ENCODE results near the gene RAD51AP2. TPM values are rescaled to one million over a fixed set of nuclear protein-coding genes. Genes with fewer than 3 reads are reported as not detected.

Gene RAD51AP2
- total and polyA plus RNA-seq, 10 of the 15 experiments (the other 5 are each of a cell fraction or from before 2014, with no cell fraction given), result under 0.01 to 0.02 TPM; not detected in 8

DNA sequence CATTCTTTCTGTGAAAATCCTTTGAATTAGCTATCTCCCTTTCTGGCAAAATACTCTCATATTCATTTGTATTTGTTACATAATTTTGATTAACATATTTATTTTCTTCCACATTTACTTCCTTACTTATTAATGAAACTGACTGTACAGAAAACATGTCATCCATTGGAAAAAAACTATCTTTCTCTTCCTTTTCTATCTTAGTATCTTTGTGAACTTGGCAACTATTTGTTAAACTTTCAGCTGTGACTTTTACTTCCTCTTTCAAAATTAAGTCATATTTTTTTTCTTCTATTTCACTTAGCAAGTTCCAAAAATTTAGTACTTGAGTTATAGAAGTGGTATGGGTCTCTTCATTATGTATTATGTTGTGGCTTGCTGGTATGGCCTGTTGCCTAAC is 2.6 kb downstream of the RAD51AP2 start:
- Histone ChIP-seq H3K4me1 (ENCODE audit: control insufficient read depth, insufficient read depth, low read length) (peaks cover 10% of the 10 kb centered on the region; the same call in 1 of the 2 replicates), H4K20me1 (ENCODE audit: control insufficient read depth, insufficient read depth) (no peaks in the 10 kb centered on the region), H3K27me3 (replicated peaks in 1 of 2; ENCODE audit: control insufficient read depth in 2 of 2, insufficient read depth in 2 of 2, low read length in 1 of 2) (no peaks in the 10 kb centered on the region), H3K79me2 (ENCODE audit: control insufficient read depth, insufficient read depth, low read length) (no peaks in the 10 kb centered on the region), H3K27ac (ENCODE audit: control insufficient read depth, insufficient read depth) (no peak overlapping the region), H3K9ac (ENCODE audit: control insufficient read depth, insufficient read depth, low read length) (no peak overlapping the region), H3K36me3 (ENCODE audit: control insufficient read depth in 2 of 2, insufficient read depth in 2 of 2, low read length in 1 of 2) (no peaks in the 10 kb centered on the region), H2AFZ (ENCODE audit: control insufficient read depth, low read depth, low read length) (no peak overlapping the region), H3K4me3 (no peak overlapping the region), H3K9me3 (replicated peaks; ENCODE audit: control insufficient read depth, insufficient read depth, low read length) (no peaks in the 10 kb centered on the region), H3K4me2 (ENCODE audit: control insufficient read depth, insufficient read depth) (no peak overlapping the region; the same call in 1 of the 2 replicates)
- POLR2A ChIA-PET, result interaction anchor here (1.1 to 1.3 kb wide), 2 partner anchors 9 to 286 kb away, joined by 3 to 4 read pairs; no protein-coding TSS in a partner anchor
- RAD21 ChIA-PET (ENCODE audit: unreplicated experiment), result interaction anchor here (1.1 to 2.7 kb wide), 2 partner anchors 20 to 156 kb away, joined by 3 to 11 read pairs; no protein-coding TSS in a partner anchor
- FAIRE-seq (no peak), ATAC-seq (peak; percentile 25), DNase-seq (ENCODE audit: low read depth, low spot score) (peak; percentile 8)
- BruUV-seq (replicated peaks), result no TSS peak
- intact Hi-C loops (cut with micrococcal nuclease; ENCODE audit: unreplicated experiment), result loop anchor here (5.0 kb wide), 1 partner anchor 237 kb away; the partner anchor contains the start of genes GEN1 and SMC6
- in situ Hi-C loops (cut with MboI), result no loop called here
- SMC1A ChIA-PET (ENCODE audit: uncharacterized antibody, unreplicated experiment), result interaction anchor here (1.1 to 1.6 kb wide), 3 partner anchors 12 to 155 kb away, joined by 3 to 4 read pairs (median 3); no protein-coding TSS in a partner anchor
- CTCF ChIA-PET, result no interaction called here
- TF ChIP-seq BACH1 (IDR thresholded peaks at IDR 0.05; ENCODE audit: borderline replicate concordance), result no peak
- peak; percentile 61; the same call in 1 of the 2 replicates for TF ChIP-seq ZNF384 (IDR thresholded peaks at IDR 0.05; ENCODE audit: borderline replicate concordance, low read depth, low read length)
- no peak for TF ChIP-seq KLF5 (IDR thresholded peaks at IDR 0.05; ENCODE audit: partially characterized antibody)
- no peak for TF ChIP-seq STAT3 (IDR thresholded peaks at IDR 0.05; ENCODE audit: low read depth, low read length)
- TF ChIP-seq DPF2 (IDR thresholded peaks at IDR 0.05), result peak; percentile 54; the same call in 1 of the 2 replicates
- no peak for TF ChIP-seq NR2C2 (IDR thresholded peaks at IDR 0.05; ENCODE audit: borderline replicate concordance, control insufficient read depth, insufficient read length, low read depth)
- TF ChIP-seq NR2F1 (conservative IDR thresholded peaks at IDR 0.05), result no peak
- TF ChIP-seq IKZF2 (IDR thresholded peaks at IDR 0.05), result peak; percentile 67 to 70; a peak in 2 of 4 replicates
- TF ChIP-seq SMC3 (IDR thresholded peaks at IDR 0.05; ENCODE audit: borderline replicate concordance, low read length), result no peak
- peak; percentile 44 for TF ChIP-seq JUNB (IDR thresholded peaks at IDR 0.05)
- TF ChIP-seq NFYB (IDR thresholded peaks at IDR 0.05; ENCODE audit: insufficient read depth, low read depth, low read length), result no peak
- peak; percentile 48; the same call in 1 of the 2 replicates for TF ChIP-seq MTA2 (IDR thresholded peaks at IDR 0.05; ENCODE audit: low read depth)
- TF ChIP-seq SUPT20H (IDR thresholded peaks at IDR 0.05; ENCODE audit: borderline replicate concordance, control insufficient read depth, low read depth, low read length), result no peak
- peak; percentile 83 for TF ChIP-seq ATF7 (IDR thresholded peaks at IDR 0.05; ENCODE audit: low read depth)
- TF ChIP-seq SMARCA5 (IDR thresholded peaks at IDR 0.05), result 0 out of 2 replicates have a peak, but pooled peaks have one; percentile 15
- TF ChIP-seq, protein P1, sequence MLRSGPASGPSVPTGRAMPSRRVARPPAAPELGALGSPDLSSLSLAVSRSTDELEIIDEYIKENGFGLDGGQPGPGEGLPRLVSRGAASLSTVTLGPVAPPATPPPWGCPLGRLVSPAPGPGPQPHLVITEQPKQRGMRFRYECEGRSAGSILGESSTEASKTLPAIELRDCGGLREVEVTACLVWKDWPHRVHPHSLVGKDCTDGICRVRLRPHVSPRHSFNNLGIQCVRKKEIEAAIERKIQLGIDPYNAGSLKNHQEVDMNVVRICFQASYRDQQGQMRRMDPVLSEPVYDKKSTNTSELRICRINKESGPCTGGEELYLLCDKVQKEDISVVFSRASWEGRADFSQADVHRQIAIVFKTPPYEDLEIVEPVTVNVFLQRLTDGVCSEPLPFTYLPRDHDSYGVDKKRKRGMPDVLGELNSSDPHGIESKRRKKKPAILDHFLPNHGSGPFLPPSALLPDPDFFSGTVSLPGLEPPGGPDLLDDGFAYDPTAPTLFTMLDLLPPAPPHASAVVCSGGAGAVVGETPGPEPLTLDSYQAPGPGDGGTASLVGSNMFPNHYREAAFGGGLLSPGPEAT (IDR thresholded peaks at IDR 0.05; ENCODE audit: low read depth), result peak; percentile 82
- TF ChIP-seq, protein P2, sequence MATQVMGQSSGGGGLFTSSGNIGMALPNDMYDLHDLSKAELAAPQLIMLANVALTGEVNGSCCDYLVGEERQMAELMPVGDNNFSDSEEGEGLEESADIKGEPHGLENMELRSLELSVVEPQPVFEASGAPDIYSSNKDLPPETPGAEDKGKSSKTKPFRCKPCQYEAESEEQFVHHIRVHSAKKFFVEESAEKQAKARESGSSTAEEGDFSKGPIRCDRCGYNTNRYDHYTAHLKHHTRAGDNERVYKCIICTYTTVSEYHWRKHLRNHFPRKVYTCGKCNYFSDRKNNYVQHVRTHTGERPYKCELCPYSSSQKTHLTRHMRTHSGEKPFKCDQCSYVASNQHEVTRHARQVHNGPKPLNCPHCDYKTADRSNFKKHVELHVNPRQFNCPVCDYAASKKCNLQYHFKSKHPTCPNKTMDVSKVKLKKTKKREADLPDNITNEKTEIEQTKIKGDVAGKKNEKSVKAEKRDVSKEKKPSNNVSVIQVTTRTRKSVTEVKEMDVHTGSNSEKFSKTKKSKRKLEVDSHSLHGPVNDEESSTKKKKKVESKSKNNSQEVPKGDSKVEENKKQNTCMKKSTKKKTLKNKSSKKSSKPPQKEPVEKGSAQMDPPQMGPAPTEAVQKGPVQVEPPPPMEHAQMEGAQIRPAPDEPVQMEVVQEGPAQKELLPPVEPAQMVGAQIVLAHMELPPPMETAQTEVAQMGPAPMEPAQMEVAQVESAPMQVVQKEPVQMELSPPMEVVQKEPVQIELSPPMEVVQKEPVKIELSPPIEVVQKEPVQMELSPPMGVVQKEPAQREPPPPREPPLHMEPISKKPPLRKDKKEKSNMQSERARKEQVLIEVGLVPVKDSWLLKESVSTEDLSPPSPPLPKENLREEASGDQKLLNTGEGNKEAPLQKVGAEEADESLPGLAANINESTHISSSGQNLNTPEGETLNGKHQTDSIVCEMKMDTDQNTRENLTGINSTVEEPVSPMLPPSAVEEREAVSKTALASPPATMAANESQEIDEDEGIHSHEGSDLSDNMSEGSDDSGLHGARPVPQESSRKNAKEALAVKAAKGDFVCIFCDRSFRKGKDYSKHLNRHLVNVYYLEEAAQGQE (IDR thresholded peaks at IDR 0.05; ENCODE audit: low read depth, low read length), result no peak
- TF ChIP-seq NFIC (IDR thresholded peaks at IDR 0.05; ENCODE audit: low read depth, low read length), result peak; percentile 30; the same call in 1 of the 2 replicates
- no peak for TF ChIP-seq KAT2A (conservative IDR thresholded peaks at IDR 0.05; ENCODE audit: control insufficient read depth, low read depth, low read length)
- TF ChIP-seq SREBF1 (IDR thresholded peaks at IDR 0.05; ENCODE audit: low read length), result no peak
- TF ChIP-seq IKZF1 (conservative IDR thresholded peaks at IDR 0.05), result peak; percentile 24; the same call in 1 of the 2 replicates
